Measurements from ENCODE around the gene HPCAL1.
"Not testable (repeated sequence)": the region's sequence is repeated elsewhere in the genome, so short reads cannot be mapped to it uniquely, and the experiment has no call there.

Gene HPCAL1

DNA sequence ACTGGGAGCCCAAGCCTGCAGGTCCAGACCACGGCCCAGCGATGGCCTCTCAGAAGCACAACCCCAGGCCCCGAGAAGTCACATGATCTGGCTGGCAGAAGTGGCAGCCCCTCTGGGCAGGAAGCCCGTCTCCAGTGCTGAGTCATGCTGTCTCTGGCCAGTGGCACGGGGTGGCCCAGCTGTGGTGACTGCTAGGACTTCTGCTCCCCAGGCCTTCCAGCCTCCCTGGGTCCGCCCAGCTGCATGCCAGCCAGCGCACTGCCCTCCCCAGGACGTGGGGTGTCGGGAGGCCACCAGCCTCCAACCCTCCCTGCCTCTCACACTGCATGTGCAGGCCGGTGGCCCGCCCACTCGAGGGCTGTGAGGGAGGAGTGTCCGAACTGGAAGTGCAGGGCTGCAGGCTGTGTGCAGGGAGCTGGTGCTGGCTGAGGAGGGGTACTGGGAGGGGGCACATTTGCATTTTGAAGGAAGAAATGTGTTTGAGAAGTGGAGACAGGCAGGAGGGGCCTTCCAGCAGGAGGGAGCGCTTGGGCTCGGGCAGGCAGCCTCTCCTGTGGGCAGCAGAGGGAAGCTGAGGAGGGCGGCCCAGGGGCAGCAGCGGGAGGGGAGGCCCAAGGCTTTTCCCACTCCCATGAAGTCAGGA lies 17.0 kb upstream of the HPCAL1 start:
- no peak for DNase-seq

DNA sequence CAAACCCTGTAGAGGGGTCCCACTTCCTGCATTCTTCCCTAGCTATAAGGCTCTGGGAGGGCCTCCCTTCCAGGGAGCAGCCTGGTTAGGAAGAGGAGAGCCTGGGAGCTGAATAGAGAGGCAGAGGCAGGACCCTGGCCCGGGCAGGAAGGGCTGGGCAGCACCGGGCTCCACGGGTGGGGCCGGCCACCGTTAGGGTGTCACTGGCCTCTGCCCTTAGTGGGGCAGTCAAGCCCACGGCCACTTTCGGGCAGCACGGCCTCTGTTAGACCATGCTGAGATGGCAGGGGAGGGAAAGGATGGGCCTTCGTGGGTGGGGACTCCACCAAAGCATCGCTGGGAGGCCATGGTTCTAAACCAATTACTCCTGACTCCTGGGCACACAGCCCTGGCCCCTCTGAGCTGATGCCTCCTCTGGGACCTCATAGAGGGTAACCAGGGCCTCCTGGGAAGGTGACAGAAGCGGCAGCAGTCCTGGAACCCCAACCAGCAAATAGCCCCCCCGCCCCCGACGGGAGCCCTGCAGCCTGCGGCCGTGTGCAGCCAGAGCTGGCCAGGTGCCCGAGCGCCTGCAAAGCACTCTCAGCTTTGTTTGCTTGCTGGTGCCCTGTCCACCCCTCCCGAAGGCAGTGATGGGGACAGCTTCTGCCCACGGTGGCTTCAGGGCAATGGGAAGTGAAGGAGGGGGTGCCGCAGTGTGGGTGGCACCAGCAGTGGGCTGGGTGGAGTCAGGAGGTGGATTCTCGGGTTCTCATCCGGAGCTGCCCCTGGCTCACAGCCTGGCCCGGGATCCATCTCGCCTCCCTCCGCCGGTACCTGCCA lies 16.3 kb upstream of the HPCAL1 start:
- no peak for DNase-seq

DNA sequence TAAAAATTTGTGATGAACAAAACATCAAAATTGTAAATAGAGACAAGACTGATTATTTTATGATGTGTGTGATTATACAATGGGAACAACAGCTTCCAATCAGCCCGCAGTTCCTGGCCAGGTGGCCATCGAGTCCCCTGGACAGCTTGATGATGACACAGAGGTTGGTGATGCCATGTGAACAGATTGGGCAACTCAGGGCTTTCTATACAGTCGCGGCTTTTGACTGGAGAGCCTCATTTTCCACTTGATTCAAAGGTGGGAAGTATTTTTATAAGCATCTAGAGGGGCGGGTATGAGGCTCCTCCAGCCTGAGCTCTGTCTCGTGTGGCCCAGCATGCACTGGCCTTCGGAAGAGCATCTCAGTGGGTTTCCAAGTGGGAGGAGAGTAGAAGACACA lies 14.9 kb upstream of the HPCAL1 start:
- no peak for DNase-seq

DNA sequence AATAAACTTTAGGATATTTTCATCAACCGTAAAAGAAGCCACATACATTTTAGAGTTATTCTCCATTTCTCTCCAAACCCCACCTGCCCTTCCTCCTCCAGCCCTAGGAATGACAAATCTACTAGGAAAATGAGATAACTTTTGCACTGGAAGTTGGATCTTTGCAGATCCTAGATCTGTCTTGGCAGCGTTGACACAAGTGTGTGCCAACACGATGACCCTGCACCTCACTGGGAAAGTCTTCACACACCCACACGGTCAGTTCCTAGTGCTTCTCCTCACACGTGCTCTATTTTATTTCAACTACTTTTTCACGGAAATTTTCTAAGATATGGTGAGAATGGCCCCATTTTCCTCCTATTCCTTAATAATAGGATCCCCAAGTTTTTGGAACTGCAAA lies 14.1 kb upstream of the HPCAL1 start:
- no peak for DNase-seq

GRCh38 chr2:10289352-10289751 lies 13.4 kb upstream of the HPCAL1 start:
- no peak for DNase-seq

GRCh38 chr2:10289891-10290290 lies 12.8 kb upstream of the HPCAL1 start:
- no peak for DNase-seq

DNA sequence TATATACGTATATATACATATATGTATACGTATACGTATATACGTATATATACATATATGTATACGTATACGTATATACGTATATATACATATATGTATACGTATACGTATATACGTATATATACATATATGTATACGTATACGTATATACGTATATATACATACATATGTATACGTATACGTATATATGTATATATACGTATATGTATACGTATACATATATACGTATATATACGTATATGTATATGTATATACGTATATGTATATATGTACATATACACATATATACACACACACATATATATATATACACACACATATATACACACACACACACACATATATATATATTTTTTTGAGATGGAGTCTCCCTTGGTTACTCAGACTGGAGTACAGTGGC lies 11.3 kb upstream of the HPCAL1 start:
- not testable (repeated sequence) for DNase-seq

- no peak for DNase-seq
Measured at GRCh38 chr2:10292033-10292432, 10.7 kb upstream of the HPCAL1 start.

DNA sequence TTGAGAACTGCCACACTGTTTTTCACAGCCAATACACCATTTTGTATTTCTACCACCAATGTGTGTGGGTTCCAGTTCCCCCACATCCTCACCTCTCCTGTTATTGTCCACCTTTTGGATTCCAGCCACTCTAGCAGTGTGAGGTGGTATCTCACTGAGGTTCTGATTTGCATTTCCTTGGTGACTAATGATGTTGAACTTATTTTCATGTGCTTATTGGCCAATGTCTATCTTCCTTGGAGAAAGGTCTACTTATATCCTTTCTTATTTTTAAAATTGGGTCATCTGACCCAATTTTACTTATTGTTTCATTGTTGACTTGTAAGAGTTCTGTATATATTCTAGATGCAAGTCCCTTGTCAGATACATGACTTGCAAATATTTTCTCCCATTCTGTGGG lies 9.1 kb upstream of the HPCAL1 start:
- no peak for DNase-seq

GRCh38 chr2:10294077-10294476 lies 8.6 kb upstream of the HPCAL1 start:
- no peak for DNase-seq

- not testable (repeated sequence) for DNase-seq
Measured at GRCh38 chr2:10295649-10296048, 7.1 kb upstream of the HPCAL1 start.

DNA sequence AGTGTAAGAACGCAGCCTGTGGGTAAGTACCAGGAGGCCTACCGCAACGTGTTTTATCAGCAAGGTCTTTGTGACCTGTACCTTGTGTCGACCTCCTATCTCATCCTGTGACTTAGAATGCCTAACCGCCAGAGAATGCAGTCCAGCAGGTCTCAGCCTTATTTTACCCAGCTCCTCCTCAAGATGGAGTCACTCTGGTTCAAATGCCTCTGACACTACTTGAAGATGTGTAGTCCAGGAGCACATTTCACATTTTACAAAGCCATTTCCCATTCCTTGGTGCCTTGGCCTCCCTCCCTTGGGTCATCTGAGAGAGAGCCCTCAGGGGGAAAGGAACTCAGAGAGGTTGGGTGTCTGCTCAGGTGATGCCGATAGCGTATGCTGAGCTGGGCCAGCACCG lies 6.6 kb upstream of the HPCAL1 start:
- DNase-seq = no peak

DNA sequence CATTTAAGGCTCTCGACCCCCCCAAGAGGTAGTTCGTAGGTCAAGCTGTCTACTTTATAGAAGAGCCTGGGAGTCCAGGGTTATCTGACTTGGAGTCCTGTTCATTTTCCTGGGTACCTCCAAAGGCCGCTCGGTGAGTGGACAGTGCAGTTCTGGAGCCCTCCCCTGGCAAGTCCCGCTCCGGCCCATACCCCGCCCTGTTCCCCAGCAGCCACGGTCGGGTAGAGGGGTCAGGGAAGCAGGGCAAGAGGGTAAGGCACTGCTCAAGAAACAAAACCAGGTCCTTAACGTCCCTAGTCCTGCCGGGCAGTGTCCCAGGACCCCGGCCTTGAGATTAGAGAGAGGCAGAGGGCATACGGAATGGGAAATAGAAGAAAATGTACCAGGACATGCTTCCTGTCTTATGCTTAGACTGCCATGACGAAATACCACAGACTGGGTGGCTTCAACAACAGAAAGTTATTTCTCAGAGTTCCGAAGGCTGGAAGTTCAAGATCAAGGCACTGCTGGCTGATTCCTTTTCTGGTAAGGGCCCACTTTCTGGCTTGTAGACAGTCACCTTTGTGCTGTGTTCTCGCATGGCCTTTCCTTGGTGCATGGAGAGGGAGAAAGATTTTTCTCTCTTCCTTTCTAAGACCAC lies 5.4 kb upstream of the HPCAL1 start:
- no peak for DNase-seq

- peak; percentile 42 for DNase-seq
Measured at GRCh38 chr2:10297959-10298531, 4.7 kb upstream of the HPCAL1 start.

DNA sequence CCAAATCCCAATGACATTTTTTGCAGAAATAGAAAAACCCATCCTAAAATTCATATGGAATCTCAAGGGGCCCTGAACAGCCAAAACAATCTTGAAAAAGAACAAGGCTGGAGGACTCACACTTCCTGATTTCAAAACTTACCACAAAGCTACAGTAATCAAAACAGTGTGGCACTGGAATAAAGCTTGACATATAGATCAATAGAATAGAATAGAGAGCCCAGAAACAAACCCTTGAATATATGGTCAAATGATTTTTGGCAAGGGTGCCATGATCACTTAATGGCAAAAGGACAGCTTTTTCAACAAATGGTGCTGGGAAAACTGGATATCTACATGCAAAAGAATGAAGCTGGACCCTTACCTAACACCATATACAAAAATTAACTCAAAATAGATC lies 3.9 kb upstream of the HPCAL1 start:
- DNase-seq = not testable (repeated sequence)

DNA sequence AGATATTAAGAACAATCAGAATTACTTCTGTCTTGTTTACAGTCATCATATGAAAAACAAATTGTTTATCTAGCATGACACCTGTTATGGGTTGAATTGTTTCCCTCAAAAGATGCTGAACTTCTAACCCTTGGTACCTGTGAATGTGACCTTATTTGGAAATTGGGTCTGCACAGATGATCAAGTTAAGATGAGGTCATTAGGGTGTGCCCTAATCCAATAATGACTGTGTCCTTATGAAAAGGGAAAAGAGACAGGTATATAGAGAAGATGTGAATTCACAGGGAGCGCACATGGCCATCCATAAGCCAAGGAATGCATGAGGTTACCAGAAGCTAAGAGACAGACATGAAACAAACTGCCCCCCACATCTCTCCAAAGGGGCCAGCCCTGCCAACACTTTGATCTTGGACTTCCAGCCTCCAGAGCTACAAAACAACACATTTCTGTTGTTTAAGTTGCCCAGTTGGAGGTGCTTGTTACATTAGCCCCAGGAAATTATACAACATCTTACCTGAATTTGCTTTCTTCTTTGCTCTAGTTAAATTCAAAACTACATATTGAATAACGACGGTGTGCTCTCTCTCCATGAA lies 2.3 kb upstream of the HPCAL1 start:
- no peak for DNase-seq

GRCh38 chr2:10300997-10301940 lies 1.4 kb upstream of the HPCAL1 start:
- no peak for DNase-seq

DNA sequence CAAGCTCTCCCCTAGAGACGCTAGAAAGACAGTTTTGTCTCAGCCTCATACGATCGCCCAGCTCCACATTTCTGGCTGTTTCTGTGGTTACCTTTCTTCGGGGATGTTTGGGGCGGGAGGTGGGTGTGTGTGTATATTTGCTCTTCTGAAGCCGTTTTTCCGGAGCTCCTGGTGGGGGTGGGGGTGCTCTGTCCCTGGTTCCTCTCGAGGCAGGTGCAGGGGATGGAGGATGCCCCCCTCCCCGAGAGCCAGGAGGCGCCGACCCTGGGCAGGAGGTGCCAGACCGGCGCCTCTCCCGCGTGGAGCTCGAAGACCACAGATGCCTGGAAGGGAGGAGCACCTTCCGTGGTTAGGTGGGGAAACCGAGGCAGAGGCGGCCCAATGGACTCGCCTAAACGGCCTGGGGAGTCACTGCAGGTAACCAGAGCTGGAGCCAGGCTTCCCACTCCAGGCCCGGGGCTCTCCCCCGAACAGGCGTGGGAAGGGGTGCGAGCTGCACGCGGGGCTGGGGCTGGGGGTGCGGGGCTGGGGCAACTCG lies 694 bp upstream of the HPCAL1 start:
- no peak for DNase-seq

DNA sequence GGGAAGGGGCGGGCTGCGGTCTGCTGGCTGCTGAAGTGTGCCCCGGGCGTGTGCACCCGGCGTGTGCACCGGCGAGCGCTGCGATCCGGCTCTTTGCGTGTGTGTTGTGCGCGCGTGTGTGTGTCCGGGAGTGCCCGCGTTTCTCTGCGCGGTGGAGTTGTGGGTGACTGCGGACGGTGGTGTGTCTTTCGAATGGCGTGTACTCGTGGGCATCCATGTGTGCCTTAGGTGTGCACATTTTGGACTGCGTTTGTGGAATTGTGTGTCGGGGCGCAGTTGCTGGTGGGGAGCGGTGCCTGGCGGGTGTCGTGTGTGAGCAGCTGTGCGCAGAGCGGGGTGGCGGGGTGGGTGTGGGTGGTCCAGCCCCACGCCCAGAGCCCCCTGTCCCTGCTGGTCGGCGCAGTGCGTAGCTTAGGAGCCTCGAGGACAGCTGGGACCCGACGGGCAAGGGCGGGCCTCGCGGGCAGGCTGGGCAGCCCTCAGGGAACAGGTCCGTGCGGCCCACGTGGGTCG lies 533 bp downstream of the HPCAL1 start:
- DNase-seq = no peak

DNA sequence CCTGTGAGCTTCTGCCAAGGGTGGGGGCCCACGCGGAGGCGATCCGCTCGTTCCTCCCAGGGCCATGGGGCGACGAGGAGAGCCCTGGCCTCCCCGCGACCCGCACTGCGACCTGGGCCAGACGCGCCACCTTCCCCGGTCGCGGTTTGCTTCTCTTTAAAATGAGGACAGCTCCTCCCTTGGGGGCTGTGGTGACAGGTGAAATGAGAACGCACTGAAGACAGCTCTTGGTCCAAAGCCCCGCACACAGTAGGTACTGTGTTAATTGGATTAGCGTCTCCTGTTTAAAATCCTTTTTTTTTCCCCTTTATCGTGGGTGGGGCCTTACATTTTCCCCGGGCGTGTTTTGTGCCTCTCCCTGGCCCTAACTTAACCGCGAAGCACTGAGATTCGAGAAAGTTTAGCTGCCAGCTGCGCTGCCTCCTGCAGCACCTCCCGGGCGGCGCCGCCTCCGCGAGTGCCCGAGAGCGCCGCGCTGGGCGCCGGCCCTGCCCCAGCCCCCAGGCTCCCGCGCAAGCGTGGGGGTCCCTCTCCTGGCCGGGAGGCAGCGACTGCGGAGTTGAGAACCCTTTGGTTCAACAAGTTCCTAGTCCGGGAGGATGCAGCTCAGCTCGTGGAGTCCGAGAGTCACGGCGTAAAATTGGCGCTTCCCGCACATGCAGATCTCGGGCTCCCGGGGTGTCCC lies 1.1 kb downstream of the HPCAL1 start:
- DNase-seq = peak; percentile 35
